DOHH2 (cell line): ENCODE data around the gene ATG10.

ENCODE experiments used
- CTCF ChIP-seq: fragments of 200-600 bp; sonication (generic); IDR thresholded peaks from one replicate; pipeline ENCODE4 v1.5.1; 2014; ENCODE audit warnings: antibody characterized with exemption, mild to moderate bottlenecking, low read depth, low read length; ENCODE audit not compliant: poor library complexity, severe bottlenecking
- EZH2phosphoT487 ChIP-seq: fragments of 200-600 bp; sonication (generic); IDR thresholded peaks from 2 replicates; pipeline ENCODE4 v1.6.1; 2017; ENCODE audit warnings: borderline replicate concordance, mild to moderate bottlenecking, antibody characterized with exemption, low read length, moderate library complexity, mixed read lengths

DNA sequence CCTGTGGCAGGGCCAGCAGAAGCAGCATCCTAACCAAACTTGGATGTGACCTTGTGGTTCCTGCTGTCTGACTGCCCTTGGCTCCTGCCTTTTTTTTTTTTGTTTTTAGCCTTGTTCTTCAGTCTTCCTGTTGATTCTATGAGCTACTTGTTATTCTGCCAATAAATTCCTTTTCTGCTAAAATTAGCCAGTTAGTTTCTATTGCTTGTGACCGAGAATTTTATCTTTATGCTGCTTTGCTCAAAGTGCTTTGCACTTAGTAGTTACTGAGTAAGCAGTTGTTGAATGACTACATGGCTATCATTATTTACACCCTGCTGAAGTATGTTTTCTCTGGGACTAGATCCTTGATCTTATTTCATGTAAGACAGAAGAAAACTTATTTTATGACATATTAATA is 20.8 kb upstream of the ATG10 start:
- TF ChIP-seq CTCF = no peak
- no peak for TF ChIP-seq EZH2phosphoT487
